GM23338 (cell line): ENCODE data around the gene CERS5. TPM values are rescaled to one million over a fixed set of nuclear protein-coding genes. Genes with fewer than 3 reads are reported as not detected.
A peak's percentile ranks its signal among the peaks of the same experiment; 100 is the strongest.

Source experiments
- ATAC-seq: fragments of 200-7000 bp; cut with Tn5 transposase; 3 replicates; pipeline ENCODE4 v1.9.1; 2020
- DNase-seq: peaks from one replicate; pipeline ENCODE4 v3.0.0-alpha.2; 2015; ENCODE audit warnings: low spot score
- H2AFZ ChIP-seq: fragments of 200-600 bp; sonication (generic); 2 replicates; pipeline ENCODE4 v1.8.0; 2016; ENCODE audit warnings: antibody characterized with exemption, mild to moderate bottlenecking, moderate library complexity
- H3F3A ChIP-seq: fragments of 200-600 bp; sonication (generic); replicated peaks from 2 replicates; pipeline ENCODE4 v1.8.0; 2017; ENCODE audit warnings: antibody characterized with exemption, mixed run types, low read depth
- H3K27ac ChIP-seq: fragments of 200-600 bp; sonication (generic); 2 replicates; pipeline ENCODE4 v1.6.1; 2016; ENCODE audit warnings: low read depth
- H3K27me3 ChIP-seq: fragments of 200-600 bp; sonication (generic); 2 replicates; pipeline ENCODE4 v1.8.0; 2016; ENCODE audit warnings: mild to moderate bottlenecking, mixed run types, moderate library complexity; ENCODE audit not compliant: insufficient read depth
- H3K36me3 ChIP-seq: fragments of 200-600 bp; sonication (generic); 2 replicates; pipeline ENCODE4 v1.8.0; 2016; ENCODE audit warnings: mild to moderate bottlenecking; ENCODE audit not compliant: insufficient read depth
- H3K4me1 ChIP-seq: fragments of 200-600 bp; sonication (generic); 2 replicates; pipeline ENCODE4 v1.8.0; 2016; ENCODE audit warnings: mild to moderate bottlenecking, moderate library complexity; ENCODE audit not compliant: insufficient read depth
- H3K4me2 ChIP-seq: fragments of 200-600 bp; sonication (generic); 2 replicates; pipeline ENCODE4 v1.7.1; 2017; ENCODE audit warnings: mixed run types
- H3K4me3 ChIP-seq: fragments of 200-600 bp; sonication (generic); 2 replicates; pipeline ENCODE4 v1.6.1; 2016; ENCODE audit warnings: mixed run types
- H3K79me2 ChIP-seq: fragments of 200-600 bp; sonication (generic); replicated peaks from 2 replicates; pipeline ENCODE4 v1.8.0; 2017; ENCODE audit warnings: mild to moderate bottlenecking; ENCODE audit not compliant: insufficient read depth
- H3K9me2 ChIP-seq: fragments of 200-600 bp; sonication (generic); 2 replicates; pipeline ENCODE4 v1.8.0; 2017; ENCODE audit not compliant: insufficient read depth
- H4K20me1 ChIP-seq: fragments of 200-600 bp; sonication (generic); replicated peaks from 2 replicates; pipeline ENCODE4 v1.8.0; 2017; ENCODE audit warnings: mild to moderate bottlenecking; ENCODE audit not compliant: insufficient read depth
- H3K27ac Mint-ChIP-seq: 2 replicates; pipeline ENCODE4 v1.8.0; 2020; ENCODE audit warnings: inconsistent platforms, mild to moderate bottlenecking, moderate library complexity, mixed read lengths
- H3K27me3 Mint-ChIP-seq: 3 replicates; pipeline ENCODE4 v1.8.0; 2022; ENCODE audit warnings: low read depth, mild to moderate bottlenecking, moderate library complexity, mixed read lengths, inconsistent platforms; ENCODE audit not compliant: insufficient read depth, poor library complexity
- H3K36me3 Mint-ChIP-seq: 3 replicates; pipeline ENCODE4 v1.8.0; 2021; ENCODE audit warnings: low read depth, mild to moderate bottlenecking, inconsistent platforms, moderate library complexity, mixed read lengths
- H3K4me1 Mint-ChIP-seq: 3 replicates; pipeline ENCODE4 v1.8.0; 2020; ENCODE audit warnings: mild to moderate bottlenecking, inconsistent platforms, mixed read lengths
- H3K4me3 Mint-ChIP-seq: 3 replicates; pipeline ENCODE4 v1.8.0; 2021; ENCODE audit warnings: moderate library complexity, mild to moderate bottlenecking, inconsistent platforms, mixed read lengths
- H3K9me3 Mint-ChIP-seq: 3 replicates; pipeline ENCODE4 v1.8.0; 2020; ENCODE audit warnings: moderate library complexity, mild to moderate bottlenecking, inconsistent platforms, mixed read lengths
- CREB1 ChIP-seq: fragments of 250-450 bp; sonication (Bioruptor Pico); IDR thresholded peaks from 2 replicates; pipeline ENCODE4 v1.5.0; 2020; ENCODE audit warnings: low read depth, mild to moderate bottlenecking, moderate library complexity
- CTCF ChIP-seq, 2 experiments: fragments of 200-600 bp in 1 of 2; sonication (generic) in 1 of 2; conservative IDR thresholded peaks; 2 replicates each; pipeline versions ENCODE4 v1.5.1 to v1.6.1; 2016 to 2017; ENCODE audit warnings: antibody characterized with exemption in 2 of 2, low read depth in 2 of 2, mild to moderate bottlenecking in 2 of 2, moderate library complexity in 1 of 2
- EZH2 ChIP-seq: fragments of 200-600 bp; sonication (generic); IDR thresholded peaks from one replicate; pipeline ENCODE4 v1.8.0; 2017; ENCODE audit warnings: antibody characterized with exemption, mild to moderate bottlenecking, low read depth; ENCODE audit not compliant: unreplicated experiment
- EZH2phosphoT487 ChIP-seq: fragments of 200-600 bp; sonication (generic); IDR thresholded peaks from one replicate; pipeline ENCODE4 v1.8.1; 2018; ENCODE audit warnings: antibody characterized with exemption; ENCODE audit not compliant: unreplicated experiment
- JUNB ChIP-seq: IDR thresholded peaks from one replicate; pipeline ENCODE4 v1.6.1; 2016; ENCODE audit warnings: antibody characterized with exemption; ENCODE audit not compliant: unreplicated experiment
- NANOG ChIP-seq: IDR thresholded peaks from 2 replicates; pipeline ENCODE4 v1.6.1; 2016; ENCODE audit warnings: antibody characterized with exemption, borderline replicate concordance
- POLR2AphosphoS5 ChIP-seq: IDR thresholded peaks from 2 replicates; pipeline ENCODE4 v1.6.1; 2016; ENCODE audit warnings: antibody characterized with exemption, low read depth
- STAT1 ChIP-seq: IDR thresholded peaks from one replicate; pipeline ENCODE4 v1.6.1; 2016; ENCODE audit warnings: antibody characterized with exemption; ENCODE audit not compliant: unreplicated experiment
- ZNF114 ChIP-seq: fragments of 250-450 bp; sonication (Bioruptor Pico); IDR thresholded peaks from 2 replicates; pipeline ENCODE4 v1.5.0; 2020; ENCODE audit warnings: mild to moderate bottlenecking, moderate library complexity
- ZNF331 ChIP-seq: fragments of 250-450 bp; sonication (Bioruptor Pico); IDR thresholded peaks from 2 replicates; pipeline ENCODE4 v1.5.0; 2020; ENCODE audit warnings: low read depth, mild to moderate bottlenecking, moderate library complexity
- polyA plus RNA-seq: library from polyadenylated mRNA; unstranded; fragments of >200 nt; fragmentation: Nextera tagmentation; extraction: Ambion mirVana; gene quantifications from 2 replicates; pipeline ENCODE4 v1.2.1, GENCODE V29; 2016
- total RNA-seq: library from RNA; depleted of rRNA; stranded (reverse); fragments of >200 nt; shearing (Covaris generic); gene quantifications from 2 replicates; pipeline ENCODE4 v1.2.3, GENCODE V29; 2014
- TF ChIP-seq, protein P1 (sequence below): fragments of 250-450 bp; sonication (Bioruptor Pico); IDR thresholded peaks from 2 replicates; pipeline ENCODE4 v1.5.0; 2020; ENCODE audit warnings: mild to moderate bottlenecking, moderate library complexity
- TF ChIP-seq, protein P2 (sequence below): IDR thresholded peaks from 2 replicates; pipeline ENCODE4 v1.6.1; 2016; ENCODE audit warnings: antibody characterized with exemption
- TF ChIP-seq, protein P3 (sequence below): IDR thresholded peaks from one replicate; pipeline ENCODE4 v1.6.1; 2018; ENCODE audit warnings: antibody characterized with exemption; ENCODE audit not compliant: unreplicated experiment

The CERS5 gene
- total and polyA plus RNA-seq, 2 experiments from 2014 or later, result 42.7 to 56.5 TPM

- Mint-ChIP-seq H3K36me3 (peaks cover 3% of the 10 kb centered on the region; the same call in 2 of the 3 replicates), H3K27me3 (peaks cover 7% of the 10 kb centered on the region), H3K4me3 (peak overlapping the region; percentile 52; the same call in 2 of the 3 replicates), H3K4me1 (peaks cover 24% of the 10 kb centered on the region), H3K27ac (peak overlapping the region; percentile 53; the same call in 1 of the 2 replicates), H3K9me3 (peaks cover 2% of the 10 kb centered on the region; the same call in 1 of the 3 replicates)
- H3K4me3 ChIP-seq, result no peak overlapping the region; the same call in 1 of the 2 replicates
- H3K36me3 ChIP-seq, result no peaks in the 10 kb centered on the region
- no peaks in the 10 kb centered on the region for H3K27me3 ChIP-seq
- peak overlapping the region; percentile 84; the same call in 1 of the 2 replicates for H3K27ac ChIP-seq
- TF ChIP-seq EZH2, result no peak
- no peak for TF ChIP-seq POLR2AphosphoS5
- no peak for TF ChIP-seq NANOG
- no peak for TF ChIP-seq ZNF114 (CRISPR knock-in tag)
- TF ChIP-seq, protein P1, sequence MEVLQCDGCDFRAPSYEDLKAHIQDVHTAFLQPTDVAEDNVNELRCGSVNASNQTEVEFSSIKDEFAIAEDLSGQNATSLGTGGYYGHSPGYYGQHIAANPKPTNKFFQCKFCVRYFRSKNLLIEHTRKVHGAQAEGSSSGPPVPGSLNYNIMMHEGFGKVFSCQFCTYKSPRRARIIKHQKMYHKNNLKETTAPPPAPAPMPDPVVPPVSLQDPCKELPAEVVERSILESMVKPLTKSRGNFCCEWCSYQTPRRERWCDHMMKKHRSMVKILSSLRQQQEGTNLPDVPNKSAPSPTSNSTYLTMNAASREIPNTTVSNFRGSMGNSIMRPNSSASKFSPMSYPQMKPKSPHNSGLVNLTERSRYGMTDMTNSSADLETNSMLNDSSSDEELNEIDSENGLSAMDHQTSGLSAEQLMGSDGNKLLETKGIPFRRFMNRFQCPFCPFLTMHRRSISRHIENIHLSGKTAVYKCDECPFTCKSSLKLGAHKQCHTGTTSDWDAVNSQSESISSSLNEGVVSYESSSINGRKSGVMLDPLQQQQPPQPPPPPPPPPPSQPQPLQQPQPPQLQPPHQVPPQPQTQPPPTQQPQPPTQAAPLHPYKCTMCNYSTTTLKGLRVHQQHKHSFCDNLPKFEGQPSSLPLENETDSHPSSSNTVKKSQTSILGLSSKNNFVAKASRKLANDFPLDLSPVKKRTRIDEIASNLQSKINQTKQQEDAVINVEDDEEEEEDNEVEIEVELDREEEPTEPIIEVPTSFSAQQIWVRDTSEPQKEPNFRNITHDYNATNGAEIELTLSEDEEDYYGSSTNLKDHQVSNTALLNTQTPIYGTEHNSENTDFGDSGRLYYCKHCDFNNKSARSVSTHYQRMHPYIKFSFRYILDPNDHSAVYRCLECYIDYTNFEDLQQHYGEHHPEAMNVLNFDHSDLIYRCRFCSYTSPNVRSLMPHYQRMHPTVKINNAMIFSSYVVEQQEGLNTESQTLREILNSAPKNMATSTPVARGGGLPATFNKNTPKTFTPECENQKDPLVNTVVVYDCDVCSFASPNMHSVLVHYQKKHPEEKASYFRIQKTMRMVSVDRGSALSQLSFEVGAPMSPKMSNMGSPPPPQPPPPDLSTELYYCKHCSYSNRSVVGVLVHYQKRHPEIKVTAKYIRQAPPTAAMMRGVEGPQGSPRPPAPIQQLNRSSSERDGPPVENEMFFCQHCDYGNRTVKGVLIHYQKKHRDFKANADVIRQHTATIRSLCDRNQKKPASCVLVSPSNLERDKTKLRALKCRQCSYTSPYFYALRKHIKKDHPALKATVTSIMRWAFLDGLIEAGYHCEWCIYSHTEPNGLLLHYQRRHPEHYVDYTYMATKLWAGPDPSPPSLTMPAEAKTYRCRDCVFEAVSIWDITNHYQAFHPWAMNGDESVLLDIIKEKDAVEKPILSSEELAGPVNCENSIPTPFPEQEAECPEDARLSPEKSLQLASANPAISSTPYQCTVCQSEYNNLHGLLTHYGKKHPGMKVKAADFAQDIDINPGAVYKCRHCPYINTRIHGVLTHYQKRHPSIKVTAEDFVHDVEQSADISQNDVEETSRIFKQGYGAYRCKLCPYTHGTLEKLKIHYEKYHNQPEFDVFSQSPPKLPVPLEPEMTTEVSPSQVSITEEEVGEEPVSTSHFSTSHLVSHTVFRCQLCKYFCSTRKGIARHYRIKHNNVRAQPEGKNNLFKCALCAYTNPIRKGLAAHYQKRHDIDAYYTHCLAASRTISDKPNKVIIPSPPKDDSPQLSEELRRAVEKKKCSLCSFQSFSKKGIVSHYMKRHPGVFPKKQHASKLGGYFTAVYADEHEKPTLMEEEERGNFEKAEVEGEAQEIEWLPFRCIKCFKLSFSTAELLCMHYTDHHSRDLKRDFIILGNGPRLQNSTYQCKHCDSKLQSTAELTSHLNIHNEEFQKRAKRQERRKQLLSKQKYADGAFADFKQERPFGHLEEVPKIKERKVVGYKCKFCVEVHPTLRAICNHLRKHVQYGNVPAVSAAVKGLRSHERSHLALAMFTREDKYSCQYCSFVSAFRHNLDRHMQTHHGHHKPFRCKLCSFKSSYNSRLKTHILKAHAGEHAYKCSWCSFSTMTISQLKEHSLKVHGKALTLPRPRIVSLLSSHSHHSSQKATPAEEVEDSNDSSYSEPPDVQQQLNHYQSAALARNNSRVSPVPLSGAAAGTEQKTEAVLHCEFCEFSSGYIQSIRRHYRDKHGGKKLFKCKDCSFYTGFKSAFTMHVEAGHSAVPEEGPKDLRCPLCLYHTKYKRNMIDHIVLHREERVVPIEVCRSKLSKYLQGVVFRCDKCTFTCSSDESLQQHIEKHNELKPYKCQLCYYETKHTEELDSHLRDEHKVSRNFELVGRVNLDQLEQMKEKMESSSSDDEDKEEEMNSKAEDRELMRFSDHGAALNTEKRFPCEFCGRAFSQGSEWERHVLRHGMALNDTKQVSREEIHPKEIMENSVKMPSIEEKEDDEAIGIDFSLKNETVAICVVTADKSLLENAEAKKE (CRISPR knock-in tag), result no peak
- TF ChIP-seq, protein P2, sequence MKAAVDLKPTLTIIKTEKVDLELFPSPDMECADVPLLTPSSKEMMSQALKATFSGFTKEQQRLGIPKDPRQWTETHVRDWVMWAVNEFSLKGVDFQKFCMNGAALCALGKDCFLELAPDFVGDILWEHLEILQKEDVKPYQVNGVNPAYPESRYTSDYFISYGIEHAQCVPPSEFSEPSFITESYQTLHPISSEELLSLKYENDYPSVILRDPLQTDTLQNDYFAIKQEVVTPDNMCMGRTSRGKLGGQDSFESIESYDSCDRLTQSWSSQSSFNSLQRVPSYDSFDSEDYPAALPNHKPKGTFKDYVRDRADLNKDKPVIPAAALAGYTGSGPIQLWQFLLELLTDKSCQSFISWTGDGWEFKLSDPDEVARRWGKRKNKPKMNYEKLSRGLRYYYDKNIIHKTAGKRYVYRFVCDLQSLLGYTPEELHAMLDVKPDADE, result no peak
- TF ChIP-seq JUNB, result no peak
- TF ChIP-seq, protein P3, sequence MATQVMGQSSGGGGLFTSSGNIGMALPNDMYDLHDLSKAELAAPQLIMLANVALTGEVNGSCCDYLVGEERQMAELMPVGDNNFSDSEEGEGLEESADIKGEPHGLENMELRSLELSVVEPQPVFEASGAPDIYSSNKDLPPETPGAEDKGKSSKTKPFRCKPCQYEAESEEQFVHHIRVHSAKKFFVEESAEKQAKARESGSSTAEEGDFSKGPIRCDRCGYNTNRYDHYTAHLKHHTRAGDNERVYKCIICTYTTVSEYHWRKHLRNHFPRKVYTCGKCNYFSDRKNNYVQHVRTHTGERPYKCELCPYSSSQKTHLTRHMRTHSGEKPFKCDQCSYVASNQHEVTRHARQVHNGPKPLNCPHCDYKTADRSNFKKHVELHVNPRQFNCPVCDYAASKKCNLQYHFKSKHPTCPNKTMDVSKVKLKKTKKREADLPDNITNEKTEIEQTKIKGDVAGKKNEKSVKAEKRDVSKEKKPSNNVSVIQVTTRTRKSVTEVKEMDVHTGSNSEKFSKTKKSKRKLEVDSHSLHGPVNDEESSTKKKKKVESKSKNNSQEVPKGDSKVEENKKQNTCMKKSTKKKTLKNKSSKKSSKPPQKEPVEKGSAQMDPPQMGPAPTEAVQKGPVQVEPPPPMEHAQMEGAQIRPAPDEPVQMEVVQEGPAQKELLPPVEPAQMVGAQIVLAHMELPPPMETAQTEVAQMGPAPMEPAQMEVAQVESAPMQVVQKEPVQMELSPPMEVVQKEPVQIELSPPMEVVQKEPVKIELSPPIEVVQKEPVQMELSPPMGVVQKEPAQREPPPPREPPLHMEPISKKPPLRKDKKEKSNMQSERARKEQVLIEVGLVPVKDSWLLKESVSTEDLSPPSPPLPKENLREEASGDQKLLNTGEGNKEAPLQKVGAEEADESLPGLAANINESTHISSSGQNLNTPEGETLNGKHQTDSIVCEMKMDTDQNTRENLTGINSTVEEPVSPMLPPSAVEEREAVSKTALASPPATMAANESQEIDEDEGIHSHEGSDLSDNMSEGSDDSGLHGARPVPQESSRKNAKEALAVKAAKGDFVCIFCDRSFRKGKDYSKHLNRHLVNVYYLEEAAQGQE, result no peak
- TF ChIP-seq CTCF (conservative IDR thresholded peaks at IDR 0.05; ENCODE audit: low read depth in 2 of 2), result no peak
- TF ChIP-seq STAT1, result no peak
- no peak for TF ChIP-seq CREB1 (CRISPR knock-in tag)
- TF ChIP-seq ZNF331 (CRISPR knock-in tag), result no peak
- no peak for TF ChIP-seq EZH2phosphoT487
- peak overlapping the region; percentile 83; the same call in 1 of the 2 replicates for H2AFZ ChIP-seq
- no peak for ATAC-seq
- DNase-seq, result no peak
- H3K79me2 ChIP-seq, result peaks cover 23% of the 10 kb centered on the region
- no peaks in the 10 kb centered on the region for H4K20me1 ChIP-seq
- peak overlapping the region; percentile 59 for H3K4me2 ChIP-seq
- H3F3A ChIP-seq, result peaks cover 16% of the 10 kb centered on the region
- peaks cover 12% of the 10 kb centered on the region; the same call in 1 of the 2 replicates for H3K4me1 ChIP-seq
- no peaks in the 10 kb centered on the region for H3K9me2 ChIP-seq
Measured at GRCh38 chr12:50110127-50110761, 56.9 kb downstream of the CERS5 start.
